HG02840 (cell line): Measurements from ENCODE around the gene LSM14B.
A peak's percentile ranks its signal among the peaks of the same experiment; 100 is the strongest.
"Not testable (repeated sequence)": the region's sequence is repeated elsewhere in the genome, so short reads cannot be mapped to it uniquely, and the experiment has no call there.

Source experiments
- ATAC-seq: cut with Tn5 transposase; IDR thresholded peaks from one replicate; pipeline ENCODE4 v1.9.1; 2021; ENCODE audit warnings: mild to moderate bottlenecking, moderate library complexity, moderate number of reproducible peaks; ENCODE audit not compliant: unreplicated experiment, low FRiP score

The LSM14B gene

DNA sequence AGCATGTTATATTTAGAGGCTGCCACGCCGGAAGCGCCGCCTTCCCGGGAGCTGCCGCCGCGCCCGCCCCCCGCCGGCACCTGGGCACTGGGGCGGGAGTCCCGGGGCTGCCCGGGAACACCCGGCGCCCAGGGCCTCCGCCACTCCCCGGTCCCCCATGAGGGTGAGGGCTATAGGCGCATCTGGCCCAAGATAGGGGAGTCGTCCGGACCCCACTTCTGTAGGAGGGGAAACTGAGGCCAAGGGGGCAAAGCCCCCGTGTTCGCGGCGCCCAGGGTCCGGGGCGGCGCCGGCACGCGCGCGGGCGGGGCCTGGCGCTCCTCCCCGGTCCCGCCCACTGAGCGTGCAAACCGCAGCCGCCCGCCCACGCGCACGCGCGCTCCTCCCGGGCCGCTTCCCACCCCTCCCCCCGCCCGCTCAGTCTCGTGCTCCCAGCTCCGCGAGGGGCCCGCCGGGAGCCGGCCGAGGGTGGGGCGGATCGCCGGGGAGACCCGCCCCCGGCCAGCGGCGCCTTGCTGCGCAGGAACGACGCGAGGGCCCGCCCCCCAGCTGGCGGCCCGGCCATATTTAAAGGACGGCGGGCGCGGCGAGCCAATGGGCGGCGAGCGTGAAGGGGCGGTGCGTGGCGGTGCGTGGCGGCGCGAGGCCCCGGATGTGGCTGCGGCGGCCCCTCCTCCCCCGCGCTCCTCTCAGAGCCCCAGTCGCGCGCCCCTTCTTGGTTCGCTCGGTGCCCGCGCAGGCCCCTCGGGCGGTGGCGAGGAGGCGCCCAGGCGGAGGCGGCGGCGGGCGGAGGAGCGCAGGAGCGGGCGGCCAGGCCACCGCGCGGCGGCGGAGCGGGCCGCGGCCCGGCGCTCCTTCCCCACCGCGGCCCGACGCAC, at the start of gene LSM14B:
Gene LSM14B (plus strand): TSS at position 700 of the 878 bp plus-strand sequence. CDS start 192 bp downstream, outside the sequence.
- ATAC-seq: peak; percentile 78

GRCh38 chr20:62073323-62073722, 49.0 kb upstream of the LSM14B start:
- ATAC-seq: no peak

DNA sequence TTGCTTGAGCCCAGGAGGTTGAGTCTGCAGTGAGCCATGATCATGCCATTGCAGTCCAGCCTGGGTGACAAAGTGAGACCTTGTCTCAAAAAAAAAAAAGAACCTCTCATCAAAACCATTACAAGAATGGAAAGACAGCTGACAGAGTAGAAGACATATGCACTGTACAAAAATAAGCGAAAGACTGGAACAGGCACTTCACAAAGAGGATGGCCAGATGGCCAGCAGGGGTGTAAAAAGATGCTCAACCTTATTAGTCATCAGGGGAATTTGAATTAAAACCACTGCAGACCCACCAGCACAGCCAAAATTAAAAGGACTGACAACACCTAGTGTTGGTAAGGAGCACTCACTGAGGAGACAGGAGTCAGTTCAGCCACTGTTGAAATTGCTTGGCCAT, 43.1 kb upstream of the LSM14B start:
- ATAC-seq: no peak

DNA sequence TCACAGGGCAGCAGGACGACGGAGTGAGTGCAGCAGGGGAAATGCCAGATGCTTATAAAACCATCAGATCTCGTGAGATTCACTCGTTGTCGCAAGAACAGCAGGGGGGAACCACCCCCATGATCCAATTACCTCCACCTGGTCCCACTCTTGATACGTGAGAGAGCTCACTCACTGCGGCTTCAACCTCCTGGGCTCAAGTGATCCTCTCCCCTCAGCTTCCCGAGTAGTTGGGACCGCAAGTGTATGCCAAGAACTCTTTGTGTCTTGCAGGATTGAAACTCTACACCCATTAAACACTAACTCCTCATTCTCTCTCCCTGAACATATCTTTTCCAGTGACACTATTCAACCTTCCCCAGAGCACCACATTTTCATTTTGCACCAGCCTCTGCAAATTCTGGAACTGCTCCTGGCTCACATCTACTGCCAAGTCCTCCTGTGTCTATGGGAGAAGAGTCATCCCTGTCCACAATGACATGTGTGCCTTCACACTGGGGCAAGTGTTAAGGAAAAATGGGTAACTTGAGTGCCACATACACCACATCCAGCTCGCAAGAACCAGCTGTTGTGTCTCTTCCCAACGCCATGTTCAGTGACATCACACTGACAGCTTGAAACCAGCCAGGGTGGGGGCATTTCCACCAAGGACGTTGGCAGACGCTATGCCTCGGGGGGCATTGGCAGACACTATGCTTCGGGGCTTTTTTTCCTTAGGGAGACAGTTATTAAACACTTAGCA, 41.9 kb upstream of the LSM14B start:
- ATAC-seq: no peak

DNA sequence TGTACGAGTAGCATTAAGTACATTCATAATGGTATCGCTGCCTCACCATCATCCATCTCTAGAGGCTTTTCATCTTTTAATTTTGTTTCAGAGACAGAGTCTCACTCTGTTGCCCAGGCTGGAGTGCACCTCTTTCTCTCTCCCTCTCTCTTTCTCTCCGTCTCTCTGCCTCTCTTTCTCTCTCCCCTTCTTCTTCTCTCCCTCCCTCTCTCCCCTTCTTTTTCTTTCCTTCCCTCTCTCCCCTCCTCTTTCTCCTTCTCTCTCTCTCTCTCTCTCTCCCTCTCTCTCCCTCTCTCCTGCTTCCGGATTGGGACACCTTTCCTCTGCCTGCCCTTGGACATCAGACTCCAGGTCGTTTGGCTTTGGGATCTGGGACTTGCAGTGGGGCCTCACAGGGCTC, 39.0 kb upstream of the LSM14B start:
- no peak for ATAC-seq

DNA sequence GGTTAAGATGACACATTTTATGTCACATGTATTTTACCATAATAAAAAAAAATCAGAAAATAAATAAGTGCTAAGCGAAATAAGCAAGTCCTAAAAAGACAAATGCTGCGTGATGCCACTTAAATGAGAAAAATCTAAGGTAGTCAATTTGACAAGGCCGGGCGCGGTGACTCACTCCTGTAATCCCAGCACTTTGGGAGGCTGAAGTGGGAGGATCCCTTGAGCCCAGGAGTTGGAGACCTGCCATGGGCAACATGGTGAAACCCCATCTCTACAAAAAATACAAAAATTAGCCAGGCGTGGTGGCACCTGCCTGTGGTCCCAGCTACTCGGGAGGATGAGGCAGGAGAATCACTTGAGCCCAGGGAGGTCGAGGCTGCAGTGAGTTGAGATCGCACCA, 38.1 kb upstream of the LSM14B start:
- not testable (repeated sequence) for ATAC-seq

DNA sequence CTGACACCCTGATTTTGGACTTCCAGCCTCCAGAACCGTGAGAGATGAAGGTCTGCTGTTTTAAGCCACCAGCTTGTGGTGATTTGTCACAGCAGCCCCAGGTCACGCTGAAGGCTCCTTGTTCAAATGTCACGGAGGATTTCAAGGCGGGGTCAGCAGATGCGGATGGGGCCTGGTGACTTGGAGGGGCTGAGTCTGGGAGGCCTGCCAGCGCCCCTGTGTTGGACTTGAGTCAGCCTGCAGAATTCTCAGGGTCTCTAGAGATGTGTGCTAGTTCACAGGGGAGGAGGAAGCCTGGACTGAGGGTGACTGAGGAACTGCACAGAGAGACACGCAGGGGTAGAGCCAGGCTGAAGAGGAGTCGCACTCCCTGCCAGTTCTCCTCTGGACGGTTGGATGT, 37.1 kb upstream of the LSM14B start:
- no peak for ATAC-seq

GRCh38 chr20:62087227-62087626, 35.0 kb upstream of the LSM14B start:
- ATAC-seq: no peak

DNA sequence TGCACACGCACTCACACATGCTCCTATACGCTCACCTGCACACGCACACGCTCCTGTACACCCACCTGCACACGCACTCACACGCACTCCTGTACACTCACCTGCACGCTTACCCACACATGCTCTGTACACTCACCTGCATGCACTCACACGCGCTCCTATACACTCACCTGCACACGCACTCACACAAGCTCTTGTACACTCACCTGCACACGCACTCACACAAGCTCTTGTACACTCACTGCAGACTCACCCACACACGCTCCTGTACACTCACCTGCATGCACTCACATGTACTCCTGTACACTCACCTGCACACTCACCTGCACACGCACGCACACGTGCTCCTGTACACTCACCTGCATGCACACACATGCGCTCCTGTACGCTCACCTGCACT, 34.6 kb upstream of the LSM14B start:
- no peak for ATAC-seq

DNA sequence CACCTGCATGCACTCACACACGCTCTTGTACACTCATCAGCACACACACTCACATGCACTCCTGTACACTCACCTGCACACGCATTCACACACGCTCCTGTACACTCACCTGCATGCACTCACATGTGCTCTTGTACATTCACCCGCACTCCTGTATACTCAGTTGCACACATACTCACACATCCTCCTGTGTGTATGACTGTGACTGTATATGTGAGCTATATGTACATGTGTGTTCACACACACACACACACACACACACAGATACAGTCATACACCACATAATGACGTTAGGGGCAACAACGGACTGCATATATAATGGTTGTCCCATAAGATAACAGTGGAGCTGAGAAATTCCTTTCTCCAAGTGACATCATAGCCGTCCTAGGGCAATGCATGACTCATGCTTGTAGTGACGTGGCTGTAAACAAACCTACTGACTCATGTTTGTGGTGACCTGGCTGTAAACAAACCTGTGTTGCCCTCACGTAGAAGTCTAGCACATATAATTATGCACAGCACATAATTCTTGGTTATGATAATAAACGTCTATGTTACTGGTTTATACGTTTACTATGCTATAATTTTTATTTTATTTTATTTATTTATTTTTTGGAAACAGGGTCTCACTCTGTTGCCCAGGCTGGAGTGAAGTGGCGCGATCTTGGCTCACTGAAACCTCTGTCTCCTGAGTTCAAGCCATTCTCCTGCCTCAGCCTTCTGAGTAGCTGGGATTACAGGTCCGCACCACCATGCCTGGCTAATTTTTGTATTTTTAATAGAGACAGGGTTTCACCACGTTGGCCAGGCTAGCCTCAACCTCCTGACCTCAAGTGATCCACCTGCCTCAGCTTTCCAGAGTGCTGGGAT, 33.8 kb upstream of the LSM14B start:
- no peak for ATAC-seq

- no peak for ATAC-seq
Observed at GRCh38 chr20:62089393-62089792, 32.9 kb upstream of the LSM14B start.

GRCh38 chr20:62096421-62097380, 25.6 kb upstream of the LSM14B start:
- ATAC-seq: no peak

- no peak for ATAC-seq
Observed at GRCh38 chr20:62097881-62098407, 24.3 kb upstream of the LSM14B start.

DNA sequence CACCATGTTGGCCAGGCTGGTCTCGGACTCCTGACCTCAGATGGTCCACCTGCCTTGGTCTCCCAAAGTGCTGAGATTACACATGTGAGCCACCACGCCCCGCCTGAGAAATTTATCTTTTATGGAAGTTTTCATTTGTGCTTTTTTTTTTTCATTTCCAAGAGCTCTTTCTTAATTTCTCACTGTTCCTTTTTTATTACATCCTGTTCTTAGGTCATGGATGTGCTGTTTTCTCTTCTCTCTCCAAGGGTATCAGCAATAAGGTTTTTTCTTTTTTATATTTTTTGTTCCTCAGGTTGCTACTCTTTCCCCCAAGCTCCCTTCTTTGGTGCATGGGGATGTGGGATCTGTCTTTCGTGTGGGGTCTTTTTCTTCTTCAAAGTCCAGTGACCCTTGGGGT, 21.2 kb upstream of the LSM14B start:
- no peak for ATAC-seq

DNA sequence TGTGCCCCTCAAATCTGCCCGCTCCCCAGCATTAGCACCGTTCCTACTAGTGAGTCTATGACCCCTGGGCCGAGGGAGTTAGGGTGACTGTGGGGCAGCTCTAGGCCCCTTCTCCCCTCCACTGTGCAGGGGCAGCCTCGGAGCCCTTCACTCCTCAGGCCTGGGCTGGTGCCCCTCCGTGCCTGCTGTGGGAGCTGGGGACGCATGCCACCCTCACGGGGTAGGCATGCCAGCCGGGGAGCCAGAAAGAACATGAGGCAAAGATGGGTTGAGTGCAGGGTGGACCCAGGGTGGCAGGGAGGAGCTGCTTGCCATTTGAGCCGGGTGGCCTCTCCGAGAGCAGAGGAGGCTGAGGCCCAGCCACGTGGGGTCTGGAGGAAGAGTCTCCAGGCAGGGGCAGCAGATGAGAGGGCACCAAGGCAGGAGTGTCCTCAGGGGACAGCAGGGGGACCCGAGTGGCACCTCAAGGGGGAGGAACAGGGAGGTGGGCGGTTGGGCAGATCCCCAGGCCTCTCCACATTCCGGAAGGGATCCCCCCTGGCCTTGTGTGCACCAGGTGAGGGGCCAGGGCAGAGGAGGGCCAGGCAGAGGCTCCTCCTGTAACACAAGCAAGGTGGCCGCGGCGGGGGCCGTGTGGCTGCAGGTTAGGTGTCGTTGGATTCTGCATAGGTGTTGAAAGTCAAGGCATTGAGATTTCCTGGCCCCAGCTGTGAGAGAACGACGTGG, 18.6 kb upstream of the LSM14B start:
- ATAC-seq: no peak

DNA sequence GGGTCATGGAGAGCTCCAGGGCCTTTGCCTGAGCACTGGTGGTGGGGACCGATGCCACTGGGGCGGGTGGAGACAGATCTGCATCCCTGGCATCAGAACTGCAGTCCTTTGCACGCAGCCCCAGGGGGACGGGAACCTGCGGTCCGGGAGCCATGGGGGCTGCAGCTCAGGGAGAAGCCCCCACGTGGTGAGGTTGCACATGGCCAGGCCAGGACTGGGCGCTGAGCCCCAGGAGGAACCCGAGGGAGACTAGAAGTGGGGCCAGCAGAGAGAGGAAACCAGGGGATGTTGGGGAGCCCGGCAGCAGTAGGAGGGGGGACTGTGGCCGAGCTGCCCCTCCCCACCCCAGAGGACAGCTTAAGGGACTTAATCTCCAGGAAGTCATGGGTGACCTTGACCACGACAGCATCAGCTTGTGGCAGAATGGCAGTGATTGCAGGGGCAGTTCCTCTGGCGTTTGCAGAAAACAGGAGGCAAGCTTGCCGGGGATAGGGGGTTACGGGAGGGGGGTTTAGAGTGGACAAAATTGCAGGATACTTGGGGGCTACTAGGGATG, 18.0 kb upstream of the LSM14B start:
- no peak for ATAC-seq

DNA sequence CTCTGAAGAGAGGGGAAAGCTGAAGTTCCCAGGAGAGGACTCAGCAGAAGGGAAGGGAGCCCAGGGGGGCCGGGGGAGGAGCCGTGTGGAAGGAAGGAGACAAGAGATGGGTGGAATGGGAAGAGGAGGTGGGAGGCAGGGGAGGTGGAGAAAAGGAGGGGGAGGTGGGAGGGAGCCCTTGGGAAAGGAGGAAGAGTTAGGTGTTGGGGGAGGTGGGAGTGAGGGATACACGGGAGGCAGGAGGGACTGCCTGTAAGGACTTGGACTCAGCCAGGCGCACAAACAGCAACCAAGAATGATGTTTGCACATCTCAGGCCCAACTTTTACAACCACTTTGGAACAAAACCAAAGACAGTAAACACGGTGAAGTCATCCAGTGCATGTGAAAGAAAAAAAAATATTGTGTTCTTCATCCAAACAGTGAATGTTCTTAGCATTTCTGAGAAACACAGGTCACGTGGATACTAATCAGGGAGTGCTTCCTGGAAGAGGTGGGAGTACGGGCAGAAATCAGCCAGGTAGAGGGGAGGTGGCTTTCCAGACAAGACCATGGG, 17.4 kb upstream of the LSM14B start:
- ATAC-seq: no peak

DNA sequence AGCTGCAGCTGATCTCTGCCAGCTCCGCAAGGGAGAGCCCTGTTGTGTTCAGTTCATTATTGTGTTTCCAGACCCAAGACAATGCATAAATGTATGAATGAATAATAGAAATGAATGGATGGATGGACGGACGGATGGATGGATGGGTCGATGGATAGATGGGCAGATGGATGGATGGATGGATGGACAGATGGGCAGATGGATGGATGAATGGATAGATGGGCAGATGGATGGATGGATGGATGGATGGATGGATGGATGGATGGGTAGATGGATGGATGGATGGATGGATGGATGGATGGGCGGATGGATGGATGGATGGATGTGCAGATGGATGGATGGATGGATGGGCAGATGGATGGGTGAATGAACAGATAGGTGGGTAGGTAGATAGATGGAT, 16.7 kb upstream of the LSM14B start:
- no peak for ATAC-seq
